HG03460 (cell line): ENCODE measurements around the gene TAMM41.
"Not testable (repeated sequence)": the region's sequence is repeated elsewhere in the genome, so short reads cannot be mapped to it uniquely, and the experiment has no call there.

Source experiments
- ATAC-seq: cut with Tn5 transposase; IDR thresholded peaks from one replicate; pipeline ENCODE4 v1.9.1; 2021; ENCODE audit not compliant: unreplicated experiment

TAMM41 gene, protein sequence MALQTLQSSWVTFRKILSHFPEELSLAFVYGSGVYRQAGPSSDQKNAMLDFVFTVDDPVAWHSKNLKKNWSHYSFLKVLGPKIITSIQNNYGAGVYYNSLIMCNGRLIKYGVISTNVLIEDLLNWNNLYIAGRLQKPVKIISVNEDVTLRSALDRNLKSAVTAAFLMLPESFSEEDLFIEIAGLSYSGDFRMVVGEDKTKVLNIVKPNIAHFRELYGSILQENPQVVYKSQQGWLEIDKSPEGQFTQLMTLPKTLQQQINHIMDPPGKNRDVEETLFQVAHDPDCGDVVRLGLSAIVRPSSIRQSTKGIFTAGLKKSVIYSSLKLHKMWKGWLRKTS

GRCh38 chr3:11846281-11847266 lies at the start of gene TAMM41:
TSS of gene TAMM41 (minus strand) at chr3:11846885. CDS start at chr3:11846636, 249 bp downstream.
- ATAC-seq, result peak; percentile 100

GRCh38 chr3:11878837-11879236 lies 32.2 kb upstream of the TAMM41 start:
- ATAC-seq, result no peak

GRCh38 chr3:11874707-11875106 lies 28.0 kb upstream of the TAMM41 start:
- not testable (repeated sequence) for ATAC-seq

DNA sequence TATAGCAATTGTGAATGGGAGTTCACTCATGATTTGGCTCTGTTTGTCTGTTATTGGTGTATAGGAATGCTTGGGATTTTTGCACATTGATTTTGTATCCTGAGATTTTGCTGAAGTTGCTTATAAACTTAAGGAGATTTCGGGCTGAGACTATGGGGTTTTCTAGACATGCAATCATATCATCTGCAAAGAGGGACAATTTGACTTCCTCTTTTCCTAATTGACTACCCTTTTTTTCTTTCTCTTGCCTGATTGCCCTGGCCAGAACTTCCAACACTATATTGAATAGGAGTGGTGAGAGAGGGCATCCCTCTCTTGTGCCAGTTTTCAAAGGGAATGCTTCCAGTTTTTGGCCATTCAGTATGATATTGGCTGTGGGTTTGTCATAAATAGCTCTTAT lies 17.1 kb upstream of the TAMM41 start:
- not testable (repeated sequence) for ATAC-seq

- ATAC-seq, result not testable (repeated sequence)
Observed at GRCh38 chr3:11862584-11862983, 15.9 kb upstream of the TAMM41 start.

DNA sequence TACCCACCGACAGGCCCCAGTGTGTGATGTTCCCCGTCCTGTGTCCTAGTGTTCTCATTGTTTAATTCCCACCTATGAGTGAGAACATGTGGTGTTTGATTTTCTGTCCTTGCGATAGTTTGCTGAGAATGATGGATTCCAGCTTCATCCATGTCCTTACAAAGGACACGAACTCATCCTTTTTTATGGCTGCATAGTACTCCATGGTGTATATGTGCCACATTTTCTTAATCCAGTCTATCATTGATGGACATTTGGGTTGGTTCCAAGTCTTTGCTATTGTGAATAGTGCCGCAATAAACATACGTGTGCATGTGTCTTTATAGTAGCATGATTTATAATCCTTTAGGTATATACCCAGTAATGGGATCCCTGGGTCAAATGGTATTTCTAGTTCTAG lies 15.5 kb upstream of the TAMM41 start:
- ATAC-seq, result not testable (repeated sequence)

GRCh38 chr3:11860213-11860612 lies 13.5 kb upstream of the TAMM41 start:
- ATAC-seq, result not testable (repeated sequence)

DNA sequence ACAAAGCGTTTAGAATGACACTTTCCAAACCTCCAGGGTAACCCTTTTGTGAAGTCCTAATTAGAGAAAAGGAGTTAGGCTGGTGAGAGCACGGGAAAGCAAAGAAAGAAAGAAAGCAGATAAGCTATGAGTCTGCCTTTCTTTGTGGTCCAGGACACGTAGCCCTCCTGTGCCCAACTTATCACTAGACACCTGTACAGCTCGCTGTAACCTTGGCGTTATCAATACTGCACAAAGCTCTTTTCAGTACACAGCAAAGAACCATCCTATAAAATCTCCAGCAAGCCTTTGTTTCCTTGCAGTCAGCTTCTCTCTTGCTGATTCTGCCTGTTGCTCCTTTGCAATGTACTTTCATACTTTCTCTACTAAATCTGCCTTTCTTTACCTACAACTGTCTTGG lies 6.8 kb upstream of the TAMM41 start:
- no peak for ATAC-seq

DNA sequence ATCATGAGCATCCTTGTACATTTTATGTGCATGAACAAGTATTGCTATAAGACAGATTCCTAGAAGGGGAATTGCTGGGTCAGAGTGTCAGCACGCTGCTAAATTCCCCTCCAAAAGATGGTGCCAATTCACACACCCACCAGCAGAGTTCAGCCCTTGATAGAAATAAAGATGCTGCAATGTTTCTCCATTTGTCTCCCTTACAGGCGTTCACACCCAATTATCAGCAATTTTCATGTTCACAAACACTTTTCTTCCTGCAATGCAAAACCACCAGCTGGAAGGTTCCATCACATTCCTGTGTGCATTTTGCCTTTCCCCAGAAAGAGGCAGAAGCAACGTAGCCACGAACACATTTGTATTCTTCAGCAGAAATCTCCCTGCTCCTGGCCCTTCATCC lies 3.3 kb upstream of the TAMM41 start:
- no peak for ATAC-seq

DNA sequence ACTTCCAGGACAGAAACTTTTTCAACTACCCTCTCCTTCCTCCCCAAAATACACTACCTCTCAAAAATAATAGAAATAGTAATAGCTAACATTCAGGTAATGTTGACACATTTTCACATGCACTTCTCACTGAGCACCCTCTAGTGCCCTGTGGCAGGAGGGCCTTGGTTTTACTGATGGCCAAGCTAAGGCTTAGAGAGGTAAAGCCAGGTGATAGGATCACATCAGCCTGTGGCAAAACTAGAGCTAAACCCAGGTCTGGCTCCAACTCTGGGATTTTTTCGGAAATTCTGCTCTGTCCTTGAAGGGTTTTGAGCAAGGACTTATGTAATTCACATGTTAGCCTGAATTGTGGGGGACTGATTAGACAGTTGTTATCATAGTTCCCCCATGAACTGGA lies 922 bp upstream of the TAMM41 start:
- ATAC-seq, result no peak

DNA sequence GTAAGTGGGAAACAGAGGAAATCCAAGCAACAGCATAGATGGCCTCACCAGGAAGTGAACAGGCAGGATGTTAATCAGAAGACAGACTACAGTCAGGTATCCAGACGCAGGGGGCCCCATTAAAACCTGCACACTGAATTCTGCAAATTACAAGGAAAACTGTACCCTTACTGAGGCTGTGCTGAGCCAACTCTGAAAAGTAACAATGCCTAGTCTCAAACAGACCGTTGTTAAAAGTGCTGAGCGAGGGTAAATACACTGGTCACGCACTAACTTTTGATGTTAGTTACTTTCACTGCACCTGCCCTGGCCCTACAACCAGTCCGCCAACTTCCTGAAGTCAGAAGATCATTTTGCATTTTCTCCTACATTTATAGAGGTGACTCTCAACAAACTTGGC lies 1.0 kb downstream of the TAMM41 start:
- ATAC-seq, result no peak

- ATAC-seq, result no peak
Observed at GRCh38 chr3:11844891-11845290, 1.8 kb downstream of the TAMM41 start.

GRCh38 chr3:11835028-11835639 lies 11.6 kb downstream of the TAMM41 start:
- ATAC-seq, result no peak

- ATAC-seq, result no peak
Observed at GRCh38 chr3:11832981-11833905, 13.4 kb downstream of the TAMM41 start.

- no peak for ATAC-seq
Observed at GRCh38 chr3:11829416-11829815, 17.3 kb downstream of the TAMM41 start.

DNA sequence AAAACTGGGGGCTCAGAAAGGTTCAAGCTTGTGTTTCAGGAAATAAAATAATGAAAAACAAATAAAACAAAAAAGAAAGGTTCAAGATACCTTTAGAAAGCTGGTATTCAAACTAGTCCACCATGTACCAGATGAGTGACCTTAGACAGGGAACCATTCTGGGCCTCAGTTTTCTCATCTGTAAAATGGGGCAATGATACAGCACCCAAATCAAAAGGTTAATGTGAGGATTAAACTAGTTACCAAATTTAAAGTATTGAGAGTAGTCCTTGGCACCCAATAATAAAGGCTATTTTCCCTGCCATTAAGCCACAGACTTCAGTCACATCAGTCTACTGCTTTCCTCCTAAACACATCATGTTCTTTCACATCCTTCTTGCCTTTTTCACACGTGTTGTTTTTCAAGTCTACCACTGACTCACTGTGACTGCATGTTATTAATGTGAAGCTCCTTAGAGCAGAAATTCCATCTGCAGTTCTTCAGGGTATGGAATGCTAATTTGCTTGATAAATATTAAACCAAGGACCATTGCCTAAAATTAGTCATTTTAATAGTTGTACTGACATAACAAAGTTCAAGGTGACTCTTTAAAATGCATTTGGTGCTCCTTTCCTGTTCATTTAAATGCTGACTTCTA lies 19.9 kb downstream of the TAMM41 start:
- ATAC-seq, result no peak

DNA sequence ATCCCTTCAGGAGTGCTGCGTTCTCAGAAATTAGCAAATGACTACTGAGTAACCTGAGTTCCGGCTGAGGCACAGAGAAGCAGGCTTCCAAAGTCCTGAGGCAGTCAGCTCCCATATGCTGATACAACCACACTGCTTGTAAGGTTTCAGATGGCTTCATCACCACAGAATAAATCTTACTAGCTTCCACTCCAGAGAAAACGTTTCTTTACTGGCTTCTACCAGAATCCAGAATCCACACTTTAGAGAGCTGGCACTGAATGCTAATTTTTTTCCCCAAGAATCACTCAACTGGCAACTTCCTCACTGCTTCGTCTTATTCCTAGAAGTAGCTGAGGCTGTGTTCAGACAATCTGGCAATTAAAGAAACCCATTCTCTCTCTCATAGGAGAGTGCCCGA lies 21.4 kb downstream of the TAMM41 start:
- ATAC-seq, result no peak

GRCh38 chr3:11820531-11821041 lies 26.1 kb downstream of the TAMM41 start:
- peak; percentile 75 for ATAC-seq

DNA sequence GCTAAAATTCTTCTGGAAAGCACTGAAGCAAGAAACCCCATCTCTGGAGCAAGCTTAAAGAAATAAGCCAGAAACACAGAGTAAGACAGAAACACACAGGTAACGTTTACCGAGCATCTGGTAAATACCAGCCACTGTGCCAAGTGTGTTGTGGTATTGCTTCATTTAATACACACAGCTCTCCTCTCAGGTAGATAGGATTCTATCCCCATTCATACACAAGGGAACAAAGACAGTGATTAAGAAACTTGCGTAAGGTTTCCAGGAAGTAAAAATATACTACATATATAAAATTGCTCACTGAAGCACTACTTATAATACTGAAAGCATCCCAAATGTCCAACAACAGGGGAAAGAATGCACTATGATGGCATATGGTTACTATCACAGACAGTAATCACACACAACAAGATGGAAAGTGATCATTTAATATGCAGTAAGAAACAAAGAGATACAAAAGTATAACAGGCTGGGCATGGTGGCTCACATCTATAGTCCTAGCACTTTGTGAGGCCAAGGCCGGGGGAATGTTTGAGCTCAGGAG lies 27.5 kb downstream of the TAMM41 start:
- no peak for ATAC-seq
